HepG2 (cell line): ENCODE data around the gene AAR2. TPM values are rescaled to one million over a fixed set of nuclear protein-coding genes. Genes with fewer than 3 reads are reported as not detected.

Experiments used
- ATAC-seq: fragments of 200-7000 bp; cut with Tn5 transposase; 3 replicates; pipeline ENCODE4 v1.9.1; 2020; ENCODE audit warnings: mild to moderate bottlenecking, moderate library complexity
- BruUV-seq: library from RNA; stranded (reverse); fragments of 400-500 nt; replicated peaks from 2 replicates; lab custom pipeline; 2021; lab: Mats Ljungman, UMichigan
- CTCF ChIA-PET: fragments of 300-600 bp; formaldehyde crosslinking; extraction: SDS; loops from one replicate; lab custom pipeline; 2021; ENCODE audit warnings: low total read pairs, inconsistent platforms, low intra/inter-chr PET ratio; lab: Yijun Ruan, JAX
- POLR2A ChIA-PET: fragments of 350-600 bp; sonication (Branson Sonifier 250); formaldehyde crosslinking; loops from one replicate; lab custom pipeline; 2020; ENCODE audit warnings: antibody characterized with exemption, inconsistent platforms; lab: Yijun Ruan, JAX
- DNase-seq: peaks from one replicate; pipeline ENCODE4 v3.0.0-alpha.2; 2015; ENCODE audit warnings: low spot score
- FAIRE-seq: peaks from 3 replicates; lab custom pipeline; 2011; peaks lifted over from hg19 to GRCh38; lab: Jason Lieb, UNC
- H2AFZ ChIP-seq: one replicate; pipeline ENCODE4 v1.6.1; 2011; ENCODE audit warnings: low read length, inconsistent platforms
- H3K27ac ChIP-seq: fragments of 300-600 bp; 3 replicates; pipeline ENCODE4 v1.8.0; 2011; ENCODE audit warnings: mixed run types, mild to moderate bottlenecking, mixed read lengths, low read length, inconsistent platforms; ENCODE audit not compliant: insufficient read depth; ENCODE audit errors: extremely low read length
- H3K27me3 ChIP-seq, 2 experiments: fragments of 200-600 bp in 1 of 2; 2 replicates in 1 of 2; 3 replicates in 1 of 2; pipeline versions ENCODE4 v1.6.0 to v1.8.0; 2011; ENCODE audit warnings: low read length in 2 of 2, mild to moderate bottlenecking in 2 of 2, moderate library complexity in 2 of 2, inconsistent platforms in 1 of 2; ENCODE audit not compliant: insufficient read depth in 2 of 2, control insufficient read depth in 1 of 2
- H3K36me3 ChIP-seq, 2 experiments: fragments of 200-600 bp in 1 of 2; replicated peaks in 1 of 2; 2 replicates in 1 of 2; 3 replicates in 1 of 2; pipeline versions ENCODE4 v1.5.1 to v1.8.0; 2011; ENCODE audit warnings: low read length in 2 of 2, inconsistent platforms in 1 of 2; ENCODE audit not compliant: insufficient read depth in 2 of 2, control insufficient read depth in 1 of 2
- H3K4me1 ChIP-seq: 2 replicates; pipeline ENCODE4 v1.5.1; 2012; ENCODE audit warnings: low read length, inconsistent platforms; ENCODE audit not compliant: insufficient read depth
- H3K4me2 ChIP-seq: 2 replicates; pipeline ENCODE4 v1.6.0; 2011; ENCODE audit warnings: low read depth, low read length, inconsistent platforms
- H3K4me3 ChIP-seq, 3 experiments: fragments of 200-600 bp in 1 of 3; sonication (generic), shearing (Covaris generic) in 1 of 3; replicated peaks in 1 of 3; 2 replicates each; pipeline ENCODE4 v1.5.1; 2011 to 2016; ENCODE audit warnings: low read length in 3 of 3, inconsistent platforms in 2 of 3, low read depth in 2 of 3, mild to moderate bottlenecking in 2 of 3, control low read depth in 1 of 3, mixed read lengths in 1 of 3; ENCODE audit not compliant: insufficient read depth in 1 of 3
- H3K79me2 ChIP-seq: one replicate; pipeline ENCODE4 v1.6.1; 2011; ENCODE audit warnings: low read length, inconsistent platforms; ENCODE audit not compliant: insufficient read depth
- H3K9ac ChIP-seq: 2 replicates; pipeline ENCODE4 v1.6.0; 2011; ENCODE audit warnings: mild to moderate bottlenecking, low read depth, low read length, inconsistent platforms; ENCODE audit not compliant: insufficient read depth
- H3K9me3 ChIP-seq: 2 replicates; pipeline ENCODE4 v1.5.1; 2012; ENCODE audit warnings: mild to moderate bottlenecking, low read length
- H4K20me1 ChIP-seq: 2 replicates; pipeline ENCODE4 v1.6.0; 2011; ENCODE audit warnings: inconsistent platforms, mild to moderate bottlenecking, low read length, moderate library complexity; ENCODE audit not compliant: insufficient read depth
- FOSL2 ChIP-seq: sonication (generic); formaldehyde crosslinking; IDR thresholded peaks from 2 replicates; pipeline ENCODE4 v1.4.0; 2020; ENCODE audit warnings: missing genetic modification reagents
- KAT2B ChIP-seq: fragments of 150-350 bp; IDR thresholded peaks from 2 replicates; pipeline ENCODE4 v1.6.1; 2014; ENCODE audit warnings: low read depth, low read length, borderline replicate concordance
- RXRA ChIP-seq: sonication (generic); formaldehyde crosslinking; IDR thresholded peaks from 2 replicates; pipeline ENCODE4 v1.5.1; 2020; ENCODE audit warnings: missing genetic modification reagents
- SKI ChIP-seq: fragments of 450-650 bp; IDR thresholded peaks from one replicate; pipeline ENCODE4 v1.6.1; 2018; ENCODE audit warnings: mild to moderate bottlenecking; ENCODE audit not compliant: partially characterized antibody
- SOX13 ChIP-seq, 3 experiments: fragments of 450-650 bp in 1 of 3; sonication (generic) in 1 of 3; formaldehyde crosslinking in 1 of 3; IDR thresholded peaks in 2 of 3; conservative IDR thresholded peaks in 1 of 3; 2 replicates each; pipeline versions ENCODE4 v1.5.0 to v1.6.1; 2016 to 2020; ENCODE audit warnings: antibody characterized with exemption in 1 of 3, mild to moderate bottlenecking in 1 of 3, missing compliant biosample characterization in 1 of 3, missing genetic modification reagents in 1 of 3, moderate library complexity in 1 of 3
- TCF7 ChIP-seq: sonication (generic); IDR thresholded peaks from 2 replicates; pipeline ENCODE4 v1.6.1; 2016; ENCODE audit warnings: antibody characterized with exemption, low read depth
- TOE1 ChIP-seq: sonication (generic); formaldehyde crosslinking; IDR thresholded peaks from 2 replicates; pipeline ENCODE4 v1.4.0; 2020; ENCODE audit warnings: mild to moderate bottlenecking, missing genetic modification reagents
- ZMYM2 ChIP-seq: sonication (generic); formaldehyde crosslinking; IDR thresholded peaks from 2 replicates; pipeline ENCODE4 v1.8.0; 2022; ENCODE audit warnings: mild to moderate bottlenecking, missing genetic modification reagents
- WGBS: methylation state at CpG from one replicate; pipeline ENCODE4 v1.1.6; 2017; ENCODE audit warnings: low lambda C conversion rate; 5-methylcytosine and 5-hydroxymethylcytosine counted together
- in situ Hi-C: cut with HindIII; loops from 2 replicates; pipeline ENCODE4 v1.10.0; 2017; ENCODE audit warnings: low pct_unique_long_range_greater_than_20kb; ENCODE audit not compliant: extremely low pct_ligation_motif_present
- intact Hi-C: fragments of 100-400 bp; cut with micrococcal nuclease; formaldehyde crosslinking; loops from one replicate; pipeline ENCODE4 v1.10.0; 2022; ENCODE audit not compliant: unreplicated experiment
- polyA plus RNA-seq, 8 experiments: library from polyadenylated mRNA; depleted of rRNA in 3 of 8; stranded (reverse) in 7 of 8; unstranded in 1 of 8; fragments of >200 nt; fragmentation: Illumina TruSeq in 4 of 8; extraction: Trizol in 4 of 8; gene quantifications; 2 replicates each; pipeline versions ENCODE4 v1.2.1 to v1.2.3, GENCODE V29; 2011 to 2016; ENCODE audit warnings: low read depth in 4 of 8, missing spikeins in 1 of 8, mixed read lengths in 1 of 8; ENCODE audit not compliant: insufficient read depth in 1 of 8
- total RNA-seq, 5 experiments: library from RNA; depleted of rRNA; stranded (reverse); fragments of >200 nt; fragmentation: Illumina TruSeq; extraction: Trizol; gene quantifications; 2 replicates each; pipeline ENCODE4 v1.2.3, GENCODE V29; 2016; ENCODE audit warnings: low read depth in 1 of 5
- TF ChIP-seq, protein P1 (sequence below): sonication (generic); formaldehyde crosslinking; IDR thresholded peaks from 2 replicates; pipeline ENCODE4 v1.5.0; 2020; ENCODE audit warnings: mild to moderate bottlenecking, missing genetic modification reagents, moderate library complexity
- TF ChIP-seq, protein P2 (sequence below): sonication (generic); formaldehyde crosslinking; IDR thresholded peaks from 2 replicates; pipeline ENCODE4 v1.5.0; 2020; ENCODE audit warnings: mild to moderate bottlenecking, missing genetic modification reagents
- TF ChIP-seq, protein P3 (sequence below): IDR thresholded peaks from 2 replicates; pipeline ENCODE4 v1.4.0; 2020; ENCODE audit warnings: mild to moderate bottlenecking, missing genetic modification reagents

The AAR2 gene
- total and polyA plus RNA-seq, 2 of the 13 experiments (the other 11 are each of a cell fraction or from before 2014, with no cell fraction given): 45.2 to 46.2 TPM

DNA sequence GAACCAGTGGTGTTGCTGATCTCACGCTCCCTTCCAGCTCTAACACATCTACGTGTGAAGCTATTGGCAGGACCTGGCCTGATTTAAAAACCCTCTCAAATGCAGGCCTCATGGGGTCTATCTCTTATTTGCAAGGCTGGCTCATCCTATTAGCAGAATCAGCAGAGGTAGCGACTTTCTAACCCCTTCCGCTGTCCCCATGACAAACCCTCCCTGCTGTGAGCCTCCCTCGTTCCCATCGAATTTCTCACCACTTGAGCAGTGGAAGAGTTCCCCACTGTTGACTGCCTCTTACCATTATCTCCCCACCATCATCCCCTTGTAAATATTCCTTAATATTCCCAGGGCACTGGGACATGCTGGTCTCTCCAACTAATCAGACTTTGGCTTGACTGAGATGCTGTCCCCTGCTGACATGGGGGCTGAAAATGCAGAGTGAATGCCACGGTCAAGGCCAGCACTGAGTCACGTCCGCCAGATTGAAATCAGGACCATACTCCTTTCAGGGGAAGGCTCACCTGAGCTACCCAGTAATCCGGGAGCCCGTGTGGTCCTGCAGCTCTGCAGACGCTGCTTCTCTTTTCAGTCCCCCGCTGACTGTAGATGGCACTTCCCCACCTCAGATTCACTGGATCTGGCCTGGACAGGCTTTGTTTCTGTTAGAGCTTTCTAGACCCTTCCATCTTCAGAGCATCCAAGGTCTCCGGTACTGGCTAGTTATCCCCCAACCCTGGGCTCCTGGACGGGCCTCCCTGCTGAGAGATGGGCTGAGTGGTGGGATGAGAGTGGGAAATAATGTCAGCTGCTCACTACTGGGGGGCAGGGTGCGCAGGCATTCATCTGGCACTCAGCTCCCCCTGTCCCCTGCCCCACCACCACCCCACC is 23.1 kb downstream of the AAR2 start:
- Histone ChIP-seq H3K9me3 (no peaks in the 10 kb centered on the region), H3K9ac (no peak overlapping the region), H3K36me3 (peaks cover 13 to 29% of the 10 kb centered on the region in 2 experiments), H3K4me2 (no peak overlapping the region), H4K20me1 (no peaks in the 10 kb centered on the region), H3K4me3 (no peak overlapping the region), H3K79me2 (no peaks in the 10 kb centered on the region), H3K27ac (no peak overlapping the region), H3K4me1 (0 out of 2 replicates have a peak, but pooled peaks cover 12% of the 10 kb centered on the region), H2AFZ (no peak overlapping the region), H3K27me3 (peaks cover 0 to 24% of the 10 kb centered on the region in 2 experiments; a peak in 3 of 5 replicates)
- no TSS peak for BruUV-seq
- no peak for FAIRE-seq
- WGBS: 56% methylated on average over 16 of the region's 16 CpGs
- peak; percentile 32 for DNase-seq
- intact Hi-C loops (no loop called here), in situ Hi-C loops (no loop called here)
- ChIA-PET POLR2A (interaction anchor here (1.2 kb wide), 1 partner anchor 11 kb away, joined by 4 read pairs; no protein-coding TSS in a partner anchor), CTCF (no interaction called here)
- ATAC-seq: peak; percentile 30
- TF ChIP-seq TOE1: no peak
- TF ChIP-seq, protein P1, sequence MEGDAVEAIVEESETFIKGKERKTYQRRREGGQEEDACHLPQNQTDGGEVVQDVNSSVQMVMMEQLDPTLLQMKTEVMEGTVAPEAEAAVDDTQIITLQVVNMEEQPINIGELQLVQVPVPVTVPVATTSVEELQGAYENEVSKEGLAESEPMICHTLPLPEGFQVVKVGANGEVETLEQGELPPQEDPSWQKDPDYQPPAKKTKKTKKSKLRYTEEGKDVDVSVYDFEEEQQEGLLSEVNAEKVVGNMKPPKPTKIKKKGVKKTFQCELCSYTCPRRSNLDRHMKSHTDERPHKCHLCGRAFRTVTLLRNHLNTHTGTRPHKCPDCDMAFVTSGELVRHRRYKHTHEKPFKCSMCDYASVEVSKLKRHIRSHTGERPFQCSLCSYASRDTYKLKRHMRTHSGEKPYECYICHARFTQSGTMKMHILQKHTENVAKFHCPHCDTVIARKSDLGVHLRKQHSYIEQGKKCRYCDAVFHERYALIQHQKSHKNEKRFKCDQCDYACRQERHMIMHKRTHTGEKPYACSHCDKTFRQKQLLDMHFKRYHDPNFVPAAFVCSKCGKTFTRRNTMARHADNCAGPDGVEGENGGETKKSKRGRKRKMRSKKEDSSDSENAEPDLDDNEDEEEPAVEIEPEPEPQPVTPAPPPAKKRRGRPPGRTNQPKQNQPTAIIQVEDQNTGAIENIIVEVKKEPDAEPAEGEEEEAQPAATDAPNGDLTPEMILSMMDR: 0 out of 2 replicates have a peak, but pooled peaks have one; percentile 15
- peak; percentile 37; the same call in 1 of the 2 replicates for TF ChIP-seq RXRA (CRISPR knock-in tag)
- TF ChIP-seq TCF7: no peak
- no peak for TF ChIP-seq SOX13 (IDR thresholded peaks at IDR 0.05)
- TF ChIP-seq SOX13 (CRISPR knock-in tag; conservative IDR thresholded peaks at IDR 0.05 in 1 of 2, IDR thresholded peaks at IDR 0.05 in 1 of 2): no peak
- peak; percentile 47 for TF ChIP-seq SKI
- TF ChIP-seq KAT2B: no peak
- TF ChIP-seq, protein P2, sequence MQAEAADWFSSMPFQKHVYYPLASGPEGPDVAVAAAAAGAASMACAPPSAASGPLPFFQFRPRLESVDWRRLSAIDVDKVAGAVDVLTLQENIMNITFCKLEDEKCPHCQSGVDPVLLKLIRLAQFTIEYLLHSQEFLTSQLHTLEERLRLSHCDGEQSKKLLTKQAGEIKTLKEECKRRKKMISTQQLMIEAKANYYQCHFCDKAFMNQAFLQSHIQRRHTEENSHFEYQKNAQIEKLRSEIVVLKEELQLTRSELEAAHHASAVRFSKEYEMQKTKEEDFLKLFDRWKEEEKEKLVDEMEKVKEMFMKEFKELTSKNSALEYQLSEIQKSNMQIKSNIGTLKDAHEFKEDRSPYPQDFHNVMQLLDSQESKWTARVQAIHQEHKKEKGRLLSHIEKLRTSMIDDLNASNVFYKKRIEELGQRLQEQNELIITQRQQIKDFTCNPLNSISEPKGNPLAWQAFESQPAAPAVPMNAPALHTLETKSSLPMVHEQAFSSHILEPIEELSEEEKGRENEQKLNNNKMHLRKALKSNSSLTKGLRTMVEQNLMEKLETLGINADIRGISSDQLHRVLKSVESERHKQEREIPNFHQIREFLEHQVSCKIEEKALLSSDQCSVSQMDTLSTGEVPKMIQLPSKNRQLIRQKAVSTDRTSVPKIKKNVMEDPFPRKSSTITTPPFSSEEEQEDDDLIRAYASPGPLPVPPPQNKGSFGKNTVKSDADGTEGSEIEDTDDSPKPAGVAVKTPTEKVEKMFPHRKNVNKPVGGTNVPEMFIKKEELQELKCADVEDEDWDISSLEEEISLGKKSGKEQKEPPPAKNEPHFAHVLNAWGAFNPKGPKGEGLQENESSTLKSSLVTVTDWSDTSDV (CRISPR knock-in tag): no peak
- TF ChIP-seq FOSL2: peak; percentile 82
- TF ChIP-seq, protein P3, sequence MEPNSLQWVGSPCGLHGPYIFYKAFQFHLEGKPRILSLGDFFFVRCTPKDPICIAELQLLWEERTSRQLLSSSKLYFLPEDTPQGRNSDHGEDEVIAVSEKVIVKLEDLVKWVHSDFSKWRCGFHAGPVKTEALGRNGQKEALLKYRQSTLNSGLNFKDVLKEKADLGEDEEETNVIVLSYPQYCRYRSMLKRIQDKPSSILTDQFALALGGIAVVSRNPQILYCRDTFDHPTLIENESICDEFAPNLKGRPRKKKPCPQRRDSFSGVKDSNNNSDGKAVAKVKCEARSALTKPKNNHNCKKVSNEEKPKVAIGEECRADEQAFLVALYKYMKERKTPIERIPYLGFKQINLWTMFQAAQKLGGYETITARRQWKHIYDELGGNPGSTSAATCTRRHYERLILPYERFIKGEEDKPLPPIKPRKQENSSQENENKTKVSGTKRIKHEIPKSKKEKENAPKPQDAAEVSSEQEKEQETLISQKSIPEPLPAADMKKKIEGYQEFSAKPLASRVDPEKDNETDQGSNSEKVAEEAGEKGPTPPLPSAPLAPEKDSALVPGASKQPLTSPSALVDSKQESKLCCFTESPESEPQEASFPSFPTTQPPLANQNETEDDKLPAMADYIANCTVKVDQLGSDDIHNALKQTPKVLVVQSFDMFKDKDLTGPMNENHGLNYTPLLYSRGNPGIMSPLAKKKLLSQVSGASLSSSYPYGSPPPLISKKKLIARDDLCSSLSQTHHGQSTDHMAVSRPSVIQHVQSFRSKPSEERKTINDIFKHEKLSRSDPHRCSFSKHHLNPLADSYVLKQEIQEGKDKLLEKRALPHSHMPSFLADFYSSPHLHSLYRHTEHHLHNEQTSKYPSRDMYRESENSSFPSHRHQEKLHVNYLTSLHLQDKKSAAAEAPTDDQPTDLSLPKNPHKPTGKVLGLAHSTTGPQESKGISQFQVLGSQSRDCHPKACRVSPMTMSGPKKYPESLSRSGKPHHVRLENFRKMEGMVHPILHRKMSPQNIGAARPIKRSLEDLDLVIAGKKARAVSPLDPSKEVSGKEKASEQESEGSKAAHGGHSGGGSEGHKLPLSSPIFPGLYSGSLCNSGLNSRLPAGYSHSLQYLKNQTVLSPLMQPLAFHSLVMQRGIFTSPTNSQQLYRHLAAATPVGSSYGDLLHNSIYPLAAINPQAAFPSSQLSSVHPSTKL (CRISPR knock-in tag): peak; percentile 29; the same call in 1 of the 2 replicates
- TF ChIP-seq ZMYM2 (CRISPR knock-in tag): no peak
